Activated CD4-positive, CD25-positive, alpha-beta regulatory T cell treated with anti-CD3 and anti-CD28 coated beads, Interleukin-2, amount 50 U/mL, for 72 hours (primary cell): ENCODE data around the gene KPNA3.
"Not testable (repeated sequence)": the region's sequence is repeated elsewhere in the genome, so short reads cannot be mapped to it uniquely, and the experiment has no call there.

Experiments used
- DNase-seq: peaks from one replicate; pipeline ENCODE4 v3.0.0; 2021

KPNA3 gene

GRCh38 chr13:49803047-49803446 lies 10.6 kb upstream of the KPNA3 start:
- DNase-seq, result not testable (repeated sequence)

- DNase-seq, result no peak
Observed at GRCh38 chr13:49802426-49802825, 9.9 kb upstream of the KPNA3 start.

- DNase-seq, result peak; percentile 63
Observed at GRCh38 chr13:49791711-49792549, 552 bp downstream of the KPNA3 start.

- DNase-seq, result no peak
Observed at GRCh38 chr13:49791315-49791710, 1.2 kb downstream of the KPNA3 start.

- DNase-seq, result no peak
Observed at GRCh38 chr13:49789968-49790367, 2.5 kb downstream of the KPNA3 start.

GRCh38 chr13:49786401-49787008 lies 6.0 kb downstream of the KPNA3 start:
- no peak for DNase-seq

GRCh38 chr13:49784886-49785570 lies 7.5 kb downstream of the KPNA3 start:
- no peak for DNase-seq

- no peak for DNase-seq
Observed at GRCh38 chr13:49783865-49784264, 8.6 kb downstream of the KPNA3 start.

- no peak for DNase-seq
Observed at GRCh38 chr13:49782784-49783183, 9.7 kb downstream of the KPNA3 start.

- DNase-seq, result no peak
Observed at GRCh38 chr13:49781806-49782205, 10.7 kb downstream of the KPNA3 start.

- no peak for DNase-seq
Observed at GRCh38 chr13:49779721-49780120, 12.8 kb downstream of the KPNA3 start.

GRCh38 chr13:49777746-49778614 lies 14.5 kb downstream of the KPNA3 start:
- DNase-seq, result no peak

GRCh38 chr13:49776871-49777270 lies 15.6 kb downstream of the KPNA3 start:
- DNase-seq, result no peak

GRCh38 chr13:49774376-49775005 lies 18.0 kb downstream of the KPNA3 start:
- DNase-seq, result no peak

GRCh38 chr13:49772828-49773227 lies 19.7 kb downstream of the KPNA3 start:
- no peak for DNase-seq

- not testable (repeated sequence) for DNase-seq
Observed at GRCh38 chr13:49761811-49762210, 30.7 kb downstream of the KPNA3 start.

- no peak for DNase-seq
Observed at GRCh38 chr13:49760558-49760957, 31.9 kb downstream of the KPNA3 start.

GRCh38 chr13:49759503-49759902 lies 33.0 kb downstream of the KPNA3 start:
- no peak for DNase-seq

GRCh38 chr13:49756263-49756662 lies 36.2 kb downstream of the KPNA3 start:
- DNase-seq, result no peak

- DNase-seq, result no peak
Observed at GRCh38 chr13:49754146-49754545, 38.3 kb downstream of the KPNA3 start.

- no peak for DNase-seq
Observed at GRCh38 chr13:49749848-49750247, 42.6 kb downstream of the KPNA3 start.

GRCh38 chr13:49746111-49746510 lies 46.4 kb downstream of the KPNA3 start:
- no peak for DNase-seq
